Nephron (organoid): Measurements from ENCODE around the gene MYB.

Experiments
- H3K27ac Mint-ChIP-seq, 3 experiments: 2 replicates each; pipeline ENCODE4 v1.8.0; 2020; ENCODE audit warnings: mixed read lengths in 3 of 3, mild to moderate bottlenecking in 2 of 3, moderate library complexity in 1 of 3
- H3K27me3 Mint-ChIP-seq: 2 replicates; pipeline ENCODE4 v1.8.0; 2021; ENCODE audit warnings: low read depth, mild to moderate bottlenecking, moderate library complexity, mixed read lengths
- H3K36me3 Mint-ChIP-seq: 2 replicates; pipeline ENCODE4 v1.8.0; 2020; ENCODE audit warnings: low read depth, mixed read lengths
- H3K4me1 Mint-ChIP-seq: 2 replicates; pipeline ENCODE4 v1.8.0; 2020; ENCODE audit warnings: mixed read lengths
- H3K4me3 Mint-ChIP-seq, 3 experiments: 2 replicates each; pipeline ENCODE4 v1.8.0; 2020; ENCODE audit warnings: mild to moderate bottlenecking in 3 of 3, mixed read lengths in 3 of 3, moderate library complexity in 2 of 3
- H3K9me3 Mint-ChIP-seq: 2 replicates; pipeline ENCODE4 v1.8.0; 2020; ENCODE audit warnings: mixed read lengths
- TF ChIP-seq, protein P1 (sequence below), 3 experiments: fragments of 200-600 bp; sonication (generic); IDR thresholded peaks; one replicate each; pipeline ENCODE4 v1.5.0; 2021; ENCODE audit warnings: antibody characterized with exemption in 3 of 3; ENCODE audit not compliant: unreplicated experiment in 3 of 3

Gene MYB

DNA sequence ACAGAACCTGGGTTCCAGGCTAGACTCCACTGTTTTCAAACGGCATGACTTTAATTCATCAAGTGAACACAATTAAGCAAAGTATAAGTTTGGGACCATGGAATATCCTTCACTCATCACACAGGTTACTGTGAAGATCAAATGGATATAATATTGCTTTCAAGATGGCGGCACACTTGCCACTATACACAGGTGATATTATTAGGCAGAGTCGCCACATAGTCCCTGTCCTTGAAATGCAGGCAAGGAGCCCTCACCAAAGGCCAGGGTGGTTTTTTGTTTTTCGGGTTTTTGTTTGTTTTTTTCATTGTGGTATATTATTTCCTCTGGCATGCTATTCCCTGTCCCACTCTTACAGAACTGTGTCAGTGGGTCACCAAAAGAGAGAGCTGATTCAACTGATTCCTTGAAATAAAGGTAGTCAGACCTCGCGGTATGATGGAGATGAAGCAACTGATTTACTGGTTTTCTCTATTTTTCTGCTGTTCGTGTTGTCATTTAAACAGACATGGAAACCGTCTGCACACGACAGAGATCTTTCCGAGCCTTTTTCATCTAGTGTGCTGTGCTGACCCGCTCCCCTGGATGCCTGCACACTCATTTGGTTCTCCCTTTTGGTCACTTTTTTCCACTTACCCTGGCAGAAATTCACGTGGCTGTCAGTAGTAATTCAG, 29.7 kb downstream of the MYB start:
- Mint-ChIP-seq H3K36me3 (peaks cover 18% of the 10 kb centered on the region), H3K4me1 (peaks cover 9% of the 10 kb centered on the region), H3K9me3 (peaks cover 7% of the 10 kb centered on the region), H3K27me3 (no peaks in the 10 kb centered on the region), H3K27ac (no peak overlapping the region), H3K4me3 (no peak overlapping the region)
- TF ChIP-seq, protein P1, sequence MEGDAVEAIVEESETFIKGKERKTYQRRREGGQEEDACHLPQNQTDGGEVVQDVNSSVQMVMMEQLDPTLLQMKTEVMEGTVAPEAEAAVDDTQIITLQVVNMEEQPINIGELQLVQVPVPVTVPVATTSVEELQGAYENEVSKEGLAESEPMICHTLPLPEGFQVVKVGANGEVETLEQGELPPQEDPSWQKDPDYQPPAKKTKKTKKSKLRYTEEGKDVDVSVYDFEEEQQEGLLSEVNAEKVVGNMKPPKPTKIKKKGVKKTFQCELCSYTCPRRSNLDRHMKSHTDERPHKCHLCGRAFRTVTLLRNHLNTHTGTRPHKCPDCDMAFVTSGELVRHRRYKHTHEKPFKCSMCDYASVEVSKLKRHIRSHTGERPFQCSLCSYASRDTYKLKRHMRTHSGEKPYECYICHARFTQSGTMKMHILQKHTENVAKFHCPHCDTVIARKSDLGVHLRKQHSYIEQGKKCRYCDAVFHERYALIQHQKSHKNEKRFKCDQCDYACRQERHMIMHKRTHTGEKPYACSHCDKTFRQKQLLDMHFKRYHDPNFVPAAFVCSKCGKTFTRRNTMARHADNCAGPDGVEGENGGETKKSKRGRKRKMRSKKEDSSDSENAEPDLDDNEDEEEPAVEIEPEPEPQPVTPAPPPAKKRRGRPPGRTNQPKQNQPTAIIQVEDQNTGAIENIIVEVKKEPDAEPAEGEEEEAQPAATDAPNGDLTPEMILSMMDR (IDR thresholded peaks at IDR 0.05; ENCODE audit: unreplicated experiment in 3 of 3) = no peak

DNA sequence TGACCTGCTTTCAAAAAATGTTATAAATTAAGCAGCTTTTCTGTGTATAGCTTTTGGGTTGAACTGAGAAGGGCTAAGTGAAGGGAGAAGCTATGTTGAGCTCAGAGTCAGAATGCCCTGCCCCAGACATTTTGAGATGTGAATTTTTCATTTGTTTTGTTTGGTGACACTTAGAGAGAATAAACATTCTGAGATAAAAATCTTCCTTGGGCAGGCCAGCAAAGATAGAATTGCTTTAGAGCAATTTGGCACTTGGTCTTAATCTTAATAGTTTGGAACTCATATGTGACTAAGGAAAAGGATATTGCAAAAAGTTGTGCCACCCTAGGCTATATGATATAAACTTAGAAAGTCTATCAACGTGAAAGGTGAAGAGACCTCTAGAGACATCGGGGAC, 30.2 kb downstream of the MYB start:
- Mint-ChIP-seq H3K36me3 (peaks cover 18% of the 10 kb centered on the region), H3K4me1 (peaks cover 9% of the 10 kb centered on the region), H3K27ac (no peak overlapping the region), H3K9me3 (peaks cover 7% of the 10 kb centered on the region), H3K27me3 (no peaks in the 10 kb centered on the region), H3K4me3 (no peak overlapping the region)
- TF ChIP-seq, protein P1 (IDR thresholded peaks at IDR 0.05; ENCODE audit: unreplicated experiment in 3 of 3) = no peak

DNA sequence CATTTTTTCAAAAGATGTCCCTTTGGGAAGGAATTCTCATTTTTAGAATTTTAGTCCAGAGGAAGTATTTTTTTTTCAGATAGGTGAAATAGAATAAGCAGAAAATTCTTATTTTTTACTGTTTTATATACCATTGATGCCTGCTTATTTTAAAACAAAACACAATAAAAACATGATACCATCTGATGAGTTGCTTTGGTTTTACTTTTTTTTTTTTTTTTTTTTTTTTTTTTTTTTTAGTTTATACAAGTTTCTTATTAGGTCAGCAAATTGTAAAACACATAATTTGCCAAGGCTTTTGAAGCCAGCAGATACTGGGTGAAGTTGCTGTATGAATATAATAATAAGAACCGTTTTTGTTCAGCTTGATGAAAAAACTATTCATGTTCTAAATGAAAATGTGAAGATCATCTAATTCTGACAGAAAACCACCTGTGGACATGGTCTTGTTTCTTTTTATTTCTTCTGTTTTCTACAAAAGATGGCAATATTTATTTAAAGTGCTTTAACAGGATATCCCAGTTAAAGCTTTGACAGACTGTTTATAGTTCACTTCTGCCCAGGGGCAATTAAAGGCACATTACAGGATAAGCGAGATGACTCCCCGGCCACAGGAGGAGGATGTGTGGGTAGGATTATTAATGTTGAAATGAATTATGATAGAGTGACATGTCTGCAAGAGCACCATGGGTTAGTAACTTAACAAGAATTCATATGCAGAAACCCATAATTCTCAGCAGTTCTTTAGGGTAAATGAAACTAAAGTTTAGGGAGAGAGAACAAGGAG, 31.1 kb downstream of the MYB start:
- peaks cover 17% of the 10 kb centered on the region for H3K36me3 Mint-ChIP-seq
- peaks cover 9% of the 10 kb centered on the region for H3K4me1 Mint-ChIP-seq
- no peaks in the 10 kb centered on the region for H3K27me3 Mint-ChIP-seq
- TF ChIP-seq, protein P1 (IDR thresholded peaks at IDR 0.05; ENCODE audit: unreplicated experiment in 3 of 3) = no peak
- H3K4me3 Mint-ChIP-seq = no peak overlapping the region
- peaks cover 7% of the 10 kb centered on the region for H3K9me3 Mint-ChIP-seq
- H3K27ac Mint-ChIP-seq = peak overlapping the region in 1 of 3 experiments; percentile 5

DNA sequence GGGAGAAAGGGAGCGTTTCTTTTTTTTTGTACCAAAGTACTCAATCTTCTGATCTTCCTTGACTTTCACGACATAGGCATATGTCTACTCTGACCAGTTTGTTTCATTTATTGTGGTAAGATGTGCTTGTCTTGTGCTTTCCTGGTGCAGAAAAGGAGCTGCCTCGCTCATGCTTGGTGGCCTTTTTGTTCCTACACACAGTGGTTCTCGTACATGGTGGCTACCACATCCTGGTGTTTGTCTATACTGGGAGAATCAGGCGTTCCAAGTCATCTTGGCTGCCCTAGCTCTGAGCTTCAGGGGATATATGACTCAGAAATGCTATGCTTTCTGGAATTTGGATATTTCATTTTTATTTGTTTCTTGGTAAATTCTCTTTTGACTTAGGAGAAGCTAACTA, 31.8 kb downstream of the MYB start:
- peaks cover 9% of the 10 kb centered on the region for H3K4me1 Mint-ChIP-seq
- no peaks in the 10 kb centered on the region for H3K27me3 Mint-ChIP-seq
- no peak overlapping the region for H3K4me3 Mint-ChIP-seq
- H3K27ac Mint-ChIP-seq = no peak overlapping the region
- peaks cover 7% of the 10 kb centered on the region for H3K9me3 Mint-ChIP-seq
- TF ChIP-seq, protein P1 (IDR thresholded peaks at IDR 0.05; ENCODE audit: unreplicated experiment in 3 of 3) = no peak
- H3K36me3 Mint-ChIP-seq = peaks cover 14% of the 10 kb centered on the region

DNA sequence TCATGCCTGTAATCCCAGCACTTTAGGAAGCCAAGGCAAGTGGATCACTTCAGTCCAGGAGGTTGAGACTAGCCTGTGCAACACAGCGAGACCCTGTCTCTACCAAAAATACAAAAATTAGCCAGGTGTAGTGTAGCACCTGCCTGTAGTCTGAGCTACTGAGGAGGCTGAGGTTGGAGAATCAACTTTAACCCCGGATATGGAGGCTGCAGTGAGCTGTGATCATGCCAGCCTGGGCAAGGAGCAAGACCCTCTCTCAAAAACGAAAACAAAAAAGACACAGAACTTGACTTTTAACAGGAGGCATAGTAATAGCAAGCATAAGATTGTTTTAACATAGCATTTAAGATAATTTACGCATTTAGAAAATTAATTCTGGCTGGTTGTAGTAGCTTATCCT, 32.5 kb downstream of the MYB start:
- Mint-ChIP-seq H3K4me1 (peaks cover 9% of the 10 kb centered on the region), H3K27me3 (no peaks in the 10 kb centered on the region), H3K9me3 (peaks cover 7% of the 10 kb centered on the region), H3K27ac (no peak overlapping the region), H3K36me3 (peaks cover 14% of the 10 kb centered on the region), H3K4me3 (no peak overlapping the region)
- TF ChIP-seq, protein P1 (IDR thresholded peaks at IDR 0.05; ENCODE audit: unreplicated experiment in 3 of 3) = no peak
